Measurements from ENCODE around the gene INHBB. TPM values are rescaled to one million over a fixed set of nuclear protein-coding genes. Genes with fewer than 3 reads are reported as not detected.

The INHBB gene
- total RNA-seq, 1 experiment from 2014 or later = 0.27 TPM

DNA sequence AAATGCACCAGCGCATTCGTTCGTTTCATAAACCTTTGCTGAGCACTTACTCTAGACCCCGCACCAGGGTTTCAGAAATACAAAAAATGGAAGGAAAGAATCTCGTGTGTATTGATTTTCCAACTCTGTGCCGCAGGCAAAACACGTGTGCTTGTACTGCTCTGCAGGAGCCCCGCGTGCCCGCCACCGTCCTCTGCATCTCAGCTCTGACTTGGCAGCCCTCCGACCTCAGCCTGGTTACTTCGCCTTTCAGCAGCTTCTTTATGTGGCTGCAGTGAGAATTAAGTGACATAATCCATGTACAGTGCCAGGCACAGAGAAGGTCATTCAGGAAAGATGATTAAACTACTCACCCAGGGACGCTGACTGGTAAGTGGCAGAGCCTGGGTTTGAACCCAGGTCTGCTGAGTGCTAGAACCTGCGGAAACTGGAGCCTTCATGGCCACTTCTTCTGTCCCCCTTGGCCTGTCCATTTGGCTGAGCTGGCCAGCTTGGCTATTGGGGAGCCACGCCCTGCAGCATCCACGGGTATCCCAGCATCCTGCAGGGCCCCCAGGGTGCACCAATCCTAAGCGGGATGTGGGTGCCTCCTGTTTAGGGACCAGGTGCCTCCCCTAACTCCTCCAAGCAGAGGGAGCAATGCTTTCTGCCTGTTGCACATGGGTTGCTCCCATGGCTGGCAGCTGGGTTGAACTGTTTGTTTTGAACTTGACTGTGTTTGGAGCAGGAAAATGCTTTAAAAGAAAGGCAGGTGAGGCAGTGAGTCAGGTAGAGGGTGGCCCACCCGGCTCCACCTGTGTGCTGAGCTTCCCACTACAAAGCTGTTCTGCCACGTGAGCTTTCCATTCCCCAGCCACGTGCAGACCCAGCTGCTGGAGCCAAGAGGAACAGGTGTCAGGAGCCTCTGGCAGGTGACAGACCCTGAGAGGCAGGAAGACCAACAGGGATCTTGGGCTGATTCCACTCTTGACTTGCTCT lies 34.3 kb downstream of the INHBB start:
- H3K9me3 ChIP-seq (ENCODE audit: control insufficient read depth in 1 of 2, insufficient read depth in 1 of 2, low read depth in 1 of 2, low read length in 2 of 2) = no peaks in the 10 kb centered on the region
- ChIA-PET POLR2A (no interaction called here), CTCF (no interaction called here), RAD21 (ENCODE audit: low non-redundant PET in 1 of 2, low total read pairs in 2 of 2, uncharacterized antibody in 2 of 2, unreplicated experiment in 2 of 2) (no interaction called here)
- no TSS peak for BruUV-seq (replicated peaks)
- H2AFZ ChIP-seq (ENCODE audit: low read depth, low read length, poor library complexity, severe bottlenecking) = no peak overlapping the region
- DNase-seq (ENCODE audit: low read depth, low spot score) (no peak), ATAC-seq (0 out of 2 replicates have a peak, but pooled peaks have one; percentile 18)
- intact Hi-C loops (cut with micrococcal nuclease) = no loop called here
- H4K20me1 ChIP-seq (ENCODE audit: insufficient read depth) = no peaks in the 10 kb centered on the region
- no peaks in the 10 kb centered on the region for H3K9me2 ChIP-seq (ENCODE audit: insufficient read depth)
- no peaks in the 10 kb centered on the region for H3K36me3 ChIP-seq (ENCODE audit: control insufficient read depth in 1 of 2, insufficient read depth in 2 of 2, low read length in 2 of 2)
- H3K27ac ChIP-seq (ENCODE audit: low read depth, low read length) = no peak overlapping the region
- TF ChIP-seq SIN3A (IDR thresholded peaks at IDR 0.05; ENCODE audit: low read depth) = no peak
- no peak for TF ChIP-seq SRF (IDR thresholded peaks at IDR 0.05; ENCODE audit: low read depth)
- TF ChIP-seq, protein P1, sequence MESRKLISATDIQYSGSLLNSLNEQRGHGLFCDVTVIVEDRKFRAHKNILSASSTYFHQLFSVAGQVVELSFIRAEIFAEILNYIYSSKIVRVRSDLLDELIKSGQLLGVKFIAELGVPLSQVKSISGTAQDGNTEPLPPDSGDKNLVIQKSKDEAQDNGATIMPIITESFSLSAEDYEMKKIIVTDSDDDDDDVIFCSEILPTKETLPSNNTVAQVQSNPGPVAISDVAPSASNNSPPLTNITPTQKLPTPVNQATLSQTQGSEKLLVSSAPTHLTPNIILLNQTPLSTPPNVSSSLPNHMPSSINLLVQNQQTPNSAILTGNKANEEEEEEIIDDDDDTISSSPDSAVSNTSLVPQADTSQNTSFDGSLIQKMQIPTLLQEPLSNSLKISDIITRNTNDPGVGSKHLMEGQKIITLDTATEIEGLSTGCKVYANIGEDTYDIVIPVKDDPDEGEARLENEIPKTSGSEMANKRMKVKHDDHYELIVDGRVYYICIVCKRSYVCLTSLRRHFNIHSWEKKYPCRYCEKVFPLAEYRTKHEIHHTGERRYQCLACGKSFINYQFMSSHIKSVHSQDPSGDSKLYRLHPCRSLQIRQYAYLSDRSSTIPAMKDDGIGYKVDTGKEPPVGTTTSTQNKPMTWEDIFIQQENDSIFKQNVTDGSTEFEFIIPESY (IDR thresholded peaks at IDR 0.05; ENCODE audit: extremely low read depth, insufficient replicate concordance, low read length) = no peak
- no peak for TF ChIP-seq POLR2A (IDR thresholded peaks at IDR 0.05; ENCODE audit: borderline replicate concordance, extremely low read depth, insufficient read depth, insufficient read length)
- TF ChIP-seq ELF1 (IDR thresholded peaks at IDR 0.05; ENCODE audit: borderline replicate concordance, low read depth) = no peak
- no peak for TF ChIP-seq SP1 (IDR thresholded peaks at IDR 0.05; ENCODE audit: low read depth)
- TF ChIP-seq ZFX (IDR thresholded peaks at IDR 0.05) = no peak
- H3K79me2 ChIP-seq (ENCODE audit: insufficient read depth, low read length) = no peaks in the 10 kb centered on the region
- H3K27me3 ChIP-seq (ENCODE audit: insufficient read depth, low read length) = no peaks in the 10 kb centered on the region; the same call in 1 of the 2 replicates
- H3K4me1 ChIP-seq (ENCODE audit: control insufficient read depth in 1 of 2, insufficient read depth in 2 of 2, low read length in 2 of 2) = peaks cover 7 to 9% of the 10 kb centered on the region in 2 experiments; a peak in 2 of 4 replicates
- no peak overlapping the region for H3K9ac ChIP-seq (ENCODE audit: low read length)
- no peak overlapping the region for H3K4me2 ChIP-seq (ENCODE audit: low read length)
- no peak overlapping the region for H3K4me3 ChIP-seq (replicated peaks in 1 of 2; ENCODE audit: low read depth in 1 of 2, low read length in 2 of 2)

Measured in HCT116 (cell line).